Activated CD8-positive, alpha-beta memory T cell treated with anti-CD3 and anti-CD28 coated beads, Interleukin-2, amount 50 U/mL, for 24 hours (primary cell): ENCODE measurements around the gene ITIH3.

Experiments used
- DNase-seq: peaks from one replicate; pipeline ENCODE4 v3.0.0-alpha.2; 2020; ENCODE audit errors: extremely low read depth

The ITIH3 gene

DNA sequence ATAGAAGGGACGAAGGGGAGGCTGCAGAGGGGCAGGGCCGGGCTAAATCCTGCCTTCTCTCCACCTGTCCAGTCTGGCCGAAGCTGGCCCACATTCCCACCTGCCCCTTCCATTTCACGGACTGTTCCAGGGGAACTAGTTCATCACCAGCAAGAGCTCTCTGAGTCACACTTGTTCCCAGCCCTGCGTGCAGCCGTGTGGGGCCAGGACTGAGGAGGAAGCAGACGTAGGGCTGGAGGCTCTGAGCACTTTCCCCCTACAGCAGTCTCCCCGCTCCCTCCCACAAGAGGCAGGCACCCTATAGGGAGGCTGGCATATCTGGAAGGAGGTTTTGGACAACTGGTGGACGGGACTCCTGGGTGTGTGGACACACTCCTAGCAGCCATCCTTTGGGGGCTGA is 32.8 kb downstream of the ITIH3 start:
- no peak for DNase-seq

DNA sequence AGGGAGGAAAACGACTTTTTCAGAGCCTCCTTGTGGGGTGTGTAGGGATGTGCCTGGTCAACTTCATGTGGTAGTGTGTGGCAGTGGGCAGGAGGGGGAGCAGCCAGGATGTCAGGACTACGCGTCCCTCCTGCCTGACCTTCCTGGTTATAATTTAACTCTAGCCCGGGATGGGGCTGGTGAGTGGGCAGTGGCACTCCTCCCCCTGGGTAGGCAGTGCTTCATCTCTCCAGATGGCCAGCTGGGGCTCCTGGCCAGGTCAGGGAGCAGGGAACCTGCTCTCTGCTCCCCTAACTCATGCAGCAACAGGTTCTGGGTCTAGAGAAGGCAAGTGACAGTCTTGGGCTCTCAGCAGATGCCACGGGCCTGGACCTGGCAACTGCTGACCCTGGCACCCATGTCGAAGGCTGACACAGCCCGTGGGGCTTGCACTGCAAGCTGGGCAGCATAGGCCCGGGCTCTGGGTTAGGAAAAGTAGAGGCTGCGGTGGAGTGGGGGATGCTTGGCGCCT is 33.3 kb downstream of the ITIH3 start:
- DNase-seq = no peak

DNA sequence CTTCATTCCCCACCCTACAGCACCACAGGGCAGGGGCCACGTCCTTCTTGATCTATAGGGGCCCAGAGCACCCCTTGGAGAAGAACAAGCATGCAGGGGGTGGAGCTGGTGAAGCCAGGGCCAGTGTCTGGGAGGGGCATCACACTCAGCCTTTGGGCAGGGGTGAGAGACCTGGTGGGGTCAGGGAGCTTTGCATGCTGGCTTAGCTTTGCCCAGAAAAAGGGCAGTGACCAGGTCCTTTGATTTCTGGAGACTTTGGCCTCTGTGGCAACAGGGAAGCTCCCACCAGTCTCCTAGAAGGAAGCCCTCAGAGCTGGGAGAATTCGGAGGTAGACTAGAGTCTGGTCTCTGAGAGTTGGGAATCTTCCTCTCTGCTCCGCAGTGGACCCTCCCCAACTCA is 34.9 kb downstream of the ITIH3 start:
- DNase-seq = no peak

- no peak for DNase-seq
These were observed 35.4 kb downstream of the ITIH3 start for GRCh38 chr3:52829906-52830463.

DNA sequence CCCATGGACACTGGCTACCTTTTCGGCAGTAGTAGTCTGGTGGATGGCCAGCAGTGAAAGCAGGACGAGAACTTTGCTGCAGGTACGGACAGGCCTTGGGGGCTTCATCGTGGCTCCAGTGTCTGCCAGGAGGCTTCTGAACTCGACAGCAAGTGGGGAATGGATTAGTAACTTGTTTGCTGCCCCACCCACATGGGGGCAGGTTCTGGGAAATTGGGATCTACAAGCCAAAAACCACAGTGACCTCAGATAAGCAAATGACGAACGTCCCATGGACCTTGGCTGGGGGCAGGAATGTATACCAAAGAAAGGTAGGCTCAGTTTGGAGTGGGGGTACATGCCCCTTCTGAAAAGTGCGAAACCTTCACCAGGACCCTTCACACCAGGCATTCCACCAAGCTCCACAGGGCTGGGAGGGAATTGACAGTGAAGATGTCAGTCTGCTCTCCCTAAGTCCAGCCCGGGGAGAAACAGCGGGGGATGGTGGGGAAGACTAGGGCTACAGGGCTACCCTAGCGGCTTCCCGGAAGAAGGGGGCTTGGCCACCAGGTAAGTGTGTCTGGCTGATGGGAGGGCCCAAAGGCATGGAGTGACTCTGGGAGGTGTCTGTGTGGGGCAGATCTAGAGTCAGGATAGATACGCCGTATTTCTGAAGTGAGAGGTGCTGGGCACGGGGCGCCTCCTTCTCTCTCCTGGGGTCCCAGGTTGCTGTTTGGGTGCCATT is 36.1 kb downstream of the ITIH3 start, which contains the start of gene ITIH4:
Gene ITIH4, minus strand, starts transcription at position 138 of the 724 bp plus-strand sequence. Its CDS starts 30 bp downstream, at position 108.
- no peak for DNase-seq

DNA sequence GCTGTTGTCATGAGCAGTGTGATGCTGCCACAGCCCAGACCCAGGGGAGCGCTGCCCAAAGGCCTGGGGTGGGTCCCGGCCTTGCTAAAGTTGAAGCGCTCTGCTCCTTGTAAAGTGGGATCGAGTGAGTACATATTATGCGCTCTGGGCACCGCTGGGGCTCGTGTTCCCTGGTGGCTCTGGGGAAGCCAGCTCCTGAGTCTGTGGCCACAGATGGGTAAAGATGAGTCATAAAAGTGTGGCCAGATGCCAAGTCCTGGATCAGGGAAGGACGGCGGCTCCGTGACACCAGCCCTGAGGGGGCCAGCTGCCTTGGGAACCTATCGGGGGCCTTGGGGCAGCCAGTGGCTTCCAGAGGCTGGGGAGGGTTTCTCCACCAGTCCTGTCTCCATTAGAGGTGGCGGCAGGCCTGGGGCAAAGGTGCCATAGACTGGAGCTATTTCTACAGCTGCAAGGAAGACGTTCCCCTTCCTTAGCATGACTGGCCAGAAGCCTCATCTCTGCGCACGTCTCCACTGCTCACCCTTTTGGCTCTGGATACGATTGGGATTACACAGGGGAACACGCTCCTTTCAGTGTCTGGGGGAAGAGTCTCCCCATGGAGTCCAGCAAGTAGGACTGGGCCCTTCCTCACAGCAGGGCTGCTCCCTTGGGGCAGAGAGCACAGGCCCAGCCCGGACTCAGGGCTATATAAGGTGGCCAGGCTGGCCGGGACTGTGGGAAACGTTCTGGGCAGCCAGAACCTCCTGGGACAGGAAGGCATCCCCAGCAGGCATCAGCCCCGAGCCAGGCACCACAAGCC is 37.1 kb downstream of the ITIH3 start:
- no peak for DNase-seq

DNA sequence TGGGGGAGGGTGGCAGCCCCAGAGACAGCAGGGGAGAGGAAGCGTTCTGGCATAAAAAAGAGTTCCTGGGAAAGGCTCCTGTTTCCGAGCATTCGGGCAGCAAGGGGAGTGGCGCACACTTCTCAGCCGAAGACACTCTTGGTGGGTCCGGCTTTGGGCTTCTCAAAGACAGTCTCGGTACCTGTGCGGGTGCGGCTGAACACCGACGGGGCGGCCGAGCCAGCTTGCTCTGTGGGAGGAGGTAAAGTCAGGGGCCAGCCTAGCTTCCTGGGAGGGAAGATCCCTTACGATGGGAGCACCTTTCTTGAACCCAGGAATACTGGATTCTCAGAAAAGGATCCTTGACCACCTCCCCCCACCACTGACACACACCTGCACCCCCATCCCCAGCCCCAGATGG is 38.6 kb downstream of the ITIH3 start:
- DNase-seq = no peak

DNA sequence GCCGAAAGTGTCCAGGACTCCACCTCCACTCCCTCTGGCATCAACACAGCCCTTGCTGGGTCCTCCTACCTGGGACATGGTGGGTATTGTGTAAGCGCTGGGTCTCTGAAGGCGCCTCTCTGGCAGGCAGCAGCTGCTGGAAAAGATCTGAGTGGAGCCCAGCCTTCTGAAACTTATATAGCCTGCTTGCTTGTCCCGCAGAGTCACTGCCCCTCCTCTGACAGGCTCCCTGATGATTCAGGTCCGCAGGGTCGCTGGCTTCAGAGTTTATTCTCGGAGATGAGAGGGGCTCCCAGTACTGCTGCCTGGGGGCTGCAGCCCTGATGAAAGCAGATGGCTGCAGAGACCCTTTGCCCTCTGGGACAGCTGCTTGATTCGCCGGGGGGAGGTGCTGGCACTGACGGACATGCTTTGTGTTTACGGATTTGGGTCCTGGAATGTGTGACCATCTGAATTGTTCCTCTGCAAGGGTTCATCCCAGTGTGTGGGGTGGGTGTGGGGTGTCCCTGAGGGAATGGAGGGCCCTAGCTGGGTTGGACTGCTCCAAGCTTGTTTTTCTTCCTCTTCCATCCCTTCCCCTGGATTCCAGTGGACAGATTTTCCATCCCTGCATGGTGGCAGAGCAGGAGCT is 40.4 kb downstream of the ITIH3 start, which contains the start of gene MUSTN1:
Gene MUSTN1, minus strand, starts transcription at position 149 of the 631 bp plus-strand sequence. Its CDS starts 71 bp downstream, at position 78.
- no peak for DNase-seq

- DNase-seq = no peak
These were observed 41.3 kb downstream of the ITIH3 start for GRCh38 chr3:52835766-52836470.

DNA sequence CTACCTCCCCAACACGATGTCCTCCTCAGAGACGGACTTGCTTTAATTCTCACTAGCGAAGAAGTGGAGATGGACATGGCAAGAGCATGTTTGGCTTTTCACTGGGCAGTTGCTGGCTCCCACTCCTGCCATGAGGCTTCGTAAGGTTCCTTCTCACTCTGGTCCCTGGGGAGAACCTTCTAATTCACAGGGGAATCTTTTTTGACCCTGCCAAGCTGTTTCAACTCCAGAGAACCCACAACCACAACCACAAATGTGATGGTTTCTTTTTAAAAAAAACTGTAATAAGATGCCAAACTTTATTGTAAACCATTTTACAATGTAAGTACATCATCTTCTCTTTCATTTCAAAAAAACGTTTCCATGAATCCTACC is 41.9 kb downstream of the ITIH3 start:
- no peak for DNase-seq

DNA sequence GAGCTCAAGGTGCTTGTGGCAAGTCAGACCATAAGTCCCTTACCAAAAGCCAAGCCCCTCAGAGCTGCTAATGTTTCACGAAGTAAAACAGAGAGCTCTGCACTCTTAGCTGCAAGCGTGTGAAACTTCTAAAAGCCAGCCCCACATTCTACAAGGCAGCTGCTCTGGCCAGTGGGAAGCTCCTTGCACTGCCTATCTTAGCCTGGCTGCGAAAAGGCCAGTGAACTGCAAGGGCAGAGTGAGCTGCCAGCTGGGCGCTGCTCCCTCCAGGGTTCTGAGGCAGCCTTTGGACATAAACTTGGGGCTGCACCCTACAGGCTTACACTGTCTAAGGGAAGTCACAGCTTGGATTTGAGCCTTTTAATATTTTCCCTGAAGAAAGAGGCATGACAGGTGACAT is 42.4 kb downstream of the ITIH3 start:
- DNase-seq = no peak

DNA sequence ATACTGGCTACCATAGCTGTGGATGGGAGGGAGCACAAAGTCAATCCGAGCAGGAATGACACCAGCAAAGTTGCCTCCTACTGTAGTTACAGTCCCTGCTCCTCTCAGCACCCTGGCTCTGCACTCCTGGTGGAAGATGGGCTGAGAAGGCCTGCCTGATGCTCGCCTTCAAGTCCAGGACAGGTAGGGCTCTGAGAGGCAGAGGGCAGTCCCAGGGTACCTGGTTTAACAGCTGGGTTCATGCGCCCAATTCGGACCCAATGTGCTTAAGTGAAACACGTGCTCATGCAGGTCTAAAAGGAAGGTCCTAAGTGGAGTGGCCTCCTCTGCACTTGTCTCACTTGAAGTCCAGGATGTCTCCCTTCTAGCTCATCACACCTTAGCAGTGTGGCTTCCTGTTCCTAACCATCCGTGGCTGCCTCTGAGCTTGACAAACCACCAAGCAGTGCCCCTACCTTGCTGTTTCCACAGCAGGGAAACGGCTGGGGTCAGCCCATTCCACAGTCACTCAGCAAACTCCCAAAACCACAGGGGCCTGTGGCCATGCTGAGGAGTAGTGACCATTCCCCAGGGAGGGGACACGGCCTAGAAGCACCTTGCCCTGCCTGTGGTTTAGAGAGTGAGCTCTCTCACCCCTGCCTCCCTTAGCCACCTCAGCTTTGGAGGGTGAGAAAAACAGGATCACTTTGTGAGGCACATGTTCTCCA is 44.1 kb downstream of the ITIH3 start:
- no peak for DNase-seq

DNA sequence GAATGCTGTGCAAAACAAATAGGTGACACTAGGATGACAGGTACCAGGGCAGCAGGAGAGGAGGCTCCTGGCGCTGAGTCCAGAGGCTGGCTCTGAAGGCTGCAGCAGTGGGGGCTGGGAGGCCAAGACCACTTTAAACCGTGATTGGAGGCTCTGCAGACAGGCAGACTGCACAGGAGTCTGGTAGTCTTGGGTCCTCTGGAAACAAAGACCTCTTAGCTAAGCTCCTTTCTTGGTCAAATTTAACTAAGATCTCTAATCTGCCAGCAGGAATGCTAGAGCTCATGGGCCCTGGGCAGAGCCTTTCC is 44.6 kb downstream of the ITIH3 start:
- DNase-seq = no peak

DNA sequence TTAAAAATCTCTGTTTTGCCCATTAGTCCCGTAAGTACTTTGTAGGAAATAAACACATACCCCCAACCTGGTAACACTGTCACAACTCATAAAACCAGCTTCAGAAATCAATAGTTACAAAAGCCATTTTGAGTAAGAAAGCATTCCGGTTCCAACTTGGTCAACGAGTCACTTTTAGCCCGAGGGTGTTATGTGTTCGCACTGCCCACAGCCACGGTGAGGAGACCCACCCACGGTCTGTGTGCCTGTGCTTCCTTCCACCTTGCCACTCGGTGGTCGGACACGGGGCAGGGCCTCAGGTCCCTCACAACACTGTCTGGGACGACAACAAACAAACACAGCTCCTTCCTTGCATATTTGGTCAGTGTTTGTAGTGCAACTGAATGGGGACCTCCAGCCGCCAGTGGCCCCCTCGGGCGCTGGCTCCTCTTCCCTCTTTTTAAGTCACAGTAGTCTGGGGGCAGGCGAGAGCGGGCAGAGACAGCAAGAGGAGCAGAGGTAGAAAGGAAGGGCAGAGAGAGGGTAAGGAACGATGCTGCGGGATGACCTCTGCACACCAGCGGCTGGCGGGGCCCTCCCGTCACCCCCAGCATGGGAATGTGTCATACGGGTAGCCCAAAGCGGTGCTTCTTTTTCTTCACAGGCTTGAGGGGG is 45.4 kb downstream of the ITIH3 start:
- no peak for DNase-seq

- no peak for DNase-seq
These were observed 46.8 kb downstream of the ITIH3 start for GRCh38 chr3:52841211-52841980.

GRCh38 chr3:52841981-52842340 is 47.4 kb downstream of the ITIH3 start:
- no peak for DNase-seq

- no peak for DNase-seq
These were observed 47.8 kb downstream of the ITIH3 start for GRCh38 chr3:52842424-52842823.

DNA sequence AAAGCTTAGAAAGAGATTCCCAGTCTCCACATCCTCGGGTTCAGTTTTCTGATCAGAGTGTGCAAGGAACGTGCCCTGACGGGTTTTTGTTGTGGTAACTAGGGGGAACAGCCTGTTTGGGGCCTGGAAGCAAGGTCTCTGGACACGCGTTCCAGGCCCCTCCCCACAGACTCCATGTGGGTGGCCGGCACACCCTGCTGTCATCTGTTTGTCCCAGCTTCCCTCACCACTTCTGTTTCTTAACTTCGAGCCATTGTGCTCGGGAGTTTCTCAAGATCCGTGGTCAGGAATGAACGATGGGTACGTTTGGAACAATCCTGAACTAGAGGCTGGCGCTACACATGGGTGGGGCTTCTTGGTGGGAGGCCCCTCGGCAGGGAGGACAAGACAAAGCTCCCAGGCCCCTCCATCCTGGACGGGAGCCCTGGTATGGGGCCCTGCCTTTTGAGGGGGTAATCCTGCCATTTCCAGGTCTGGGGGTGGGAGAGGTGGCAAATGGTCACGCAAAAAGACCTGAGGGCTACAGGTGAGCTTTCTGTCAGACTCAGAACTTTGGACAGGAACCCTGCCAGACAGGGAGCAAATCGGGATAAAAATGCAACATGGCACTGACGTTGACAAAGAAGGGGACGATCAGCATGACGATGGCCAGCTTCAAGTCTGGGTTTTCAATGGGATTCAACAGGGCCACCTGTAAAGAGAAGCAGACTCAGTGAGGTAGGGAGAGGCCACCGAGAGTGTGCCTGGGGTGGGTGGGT is 48.7 kb downstream of the ITIH3 start:
- DNase-seq = no peak

DNA sequence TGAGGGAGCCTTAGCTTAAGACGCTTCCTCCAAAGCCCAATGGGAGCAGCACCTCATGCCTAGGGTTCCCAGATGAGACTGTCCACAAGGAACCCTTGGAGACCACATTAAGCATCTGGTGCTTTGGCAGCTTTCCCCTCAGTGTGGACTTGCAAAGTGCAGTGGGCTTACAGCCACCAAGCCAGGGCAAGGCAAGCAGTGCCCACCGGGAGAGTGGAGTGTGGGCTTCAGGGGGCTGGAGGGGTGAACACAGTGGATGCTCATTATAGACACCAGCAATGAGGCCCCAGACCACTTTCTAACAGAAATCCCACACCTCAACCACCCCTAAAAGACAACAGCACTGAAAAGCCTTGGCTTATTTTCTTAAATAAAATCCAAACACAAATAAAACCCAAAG is 49.3 kb downstream of the ITIH3 start:
- DNase-seq = no peak
